ENCODE results near the gene SDF2. TPM values are rescaled to one million over a fixed set of nuclear protein-coding genes. Genes with fewer than 3 reads are reported as not detected.
A peak's percentile ranks its signal among the peaks of the same experiment; 100 is the strongest.

Gene SDF2
- total and polyA plus RNA-seq, 9 of the 15 experiments (the other 6 are each of a cell fraction or from before 2014, with no cell fraction given), result 41.2 to 132 (median 65.6) TPM

DNA sequence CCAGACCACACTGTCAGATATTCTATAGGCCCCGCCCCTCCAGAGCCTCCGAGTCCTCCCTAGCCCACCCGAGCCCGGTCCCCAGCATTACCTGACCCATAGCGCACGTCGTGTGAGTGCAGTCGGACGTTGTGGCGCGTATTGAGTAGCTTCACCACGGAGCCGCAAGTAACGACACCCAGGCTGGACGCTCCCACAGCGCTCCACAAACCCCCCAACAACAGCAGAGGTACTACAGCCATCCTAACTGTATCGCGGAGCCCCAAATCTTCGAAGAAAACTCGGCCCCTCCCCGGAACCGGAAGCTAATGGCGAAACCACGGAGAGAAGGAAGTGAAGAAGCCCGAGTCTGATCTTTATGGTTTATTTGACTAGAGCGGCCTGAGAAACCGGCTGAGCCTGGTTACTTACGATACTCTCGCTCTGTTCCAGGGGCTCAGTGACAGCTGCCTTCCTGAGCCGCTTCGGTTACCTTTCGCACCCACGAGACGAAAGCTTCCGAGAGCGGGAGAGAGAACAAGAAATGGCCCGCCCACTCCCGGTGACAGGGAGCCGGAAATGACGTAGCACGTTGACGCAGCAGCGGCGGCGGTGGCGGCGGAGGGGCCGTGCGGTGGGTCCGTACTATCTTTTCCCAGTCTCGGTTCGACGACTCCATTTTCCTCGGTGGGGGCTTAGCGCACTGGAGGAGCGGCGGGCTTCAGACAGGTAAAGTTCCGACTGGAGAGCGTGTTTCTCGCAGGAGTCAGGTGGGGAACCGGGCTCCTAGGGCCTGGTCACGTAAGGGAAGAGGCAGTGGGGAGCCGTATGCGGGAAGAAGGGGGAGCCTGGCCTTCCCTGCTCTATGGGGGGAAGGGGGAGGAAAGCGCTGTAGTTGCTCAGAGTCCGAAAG, at the start of gene SDF2, which contains the start of gene SUPT6H (continued):
- TF ChIP-seq PRDM10 (IDR thresholded peaks at IDR 0.05; ENCODE audit: partially characterized antibody) (peak; percentile 95), POLR2A (conservative IDR thresholded peaks at IDR 0.05) (peak; percentile 97), MEIS2 (IDR thresholded peaks at IDR 0.05; ENCODE audit: partially characterized antibody) (peak; percentile 46), TRIM28 (IDR thresholded peaks at IDR 0.05) (peak; percentile 21; the same call in 1 of the 2 replicates), TBP (optimal IDR thresholded peaks at IDR 0.05; ENCODE audit: low read depth, low read length) (peak; percentile 77), VEZF1 (CRISPR knock-in tag; IDR thresholded peaks at IDR 0.05) (peak; percentile 89), RAD51 (IDR thresholded peaks at IDR 0.05; ENCODE audit: borderline replicate concordance, low read depth) (no peak), ARID1B (IDR thresholded peaks at IDR 0.05) (peak; percentile 36; the same call in 1 of the 2 replicates), ASH1L (IDR thresholded peaks at IDR 0.05; ENCODE audit: borderline replicate concordance, low read depth, partially characterized antibody) (peak; percentile 69), ETV5 (CRISPR knock-in tag; IDR thresholded peaks at IDR 0.05; ENCODE audit: low read depth) (peak; percentile 86), NCOA1 (IDR thresholded peaks at IDR 0.05; ENCODE audit: low read depth) (peak; percentile 62; the same call in 1 of the 2 replicates), GABPA (tag; conservative IDR thresholded peaks at IDR 0.05; ENCODE audit: low read depth) (peak; percentile 98), UBTF (IDR thresholded peaks at IDR 0.05; ENCODE audit: borderline replicate concordance in 1 of 2, low read depth in 2 of 2, low read length in 2 of 2) (0 out of 4 replicates have a peak, but pooled peaks have one; percentile 48 to 58), ZBED1 (IDR thresholded peaks at IDR 0.05) (peak; percentile 85), GATAD2A (IDR thresholded peaks at IDR 0.05) (0 out of 2 replicates have a peak, but pooled peaks have one; percentile 27)
- TF ChIP-seq, protein P1, sequence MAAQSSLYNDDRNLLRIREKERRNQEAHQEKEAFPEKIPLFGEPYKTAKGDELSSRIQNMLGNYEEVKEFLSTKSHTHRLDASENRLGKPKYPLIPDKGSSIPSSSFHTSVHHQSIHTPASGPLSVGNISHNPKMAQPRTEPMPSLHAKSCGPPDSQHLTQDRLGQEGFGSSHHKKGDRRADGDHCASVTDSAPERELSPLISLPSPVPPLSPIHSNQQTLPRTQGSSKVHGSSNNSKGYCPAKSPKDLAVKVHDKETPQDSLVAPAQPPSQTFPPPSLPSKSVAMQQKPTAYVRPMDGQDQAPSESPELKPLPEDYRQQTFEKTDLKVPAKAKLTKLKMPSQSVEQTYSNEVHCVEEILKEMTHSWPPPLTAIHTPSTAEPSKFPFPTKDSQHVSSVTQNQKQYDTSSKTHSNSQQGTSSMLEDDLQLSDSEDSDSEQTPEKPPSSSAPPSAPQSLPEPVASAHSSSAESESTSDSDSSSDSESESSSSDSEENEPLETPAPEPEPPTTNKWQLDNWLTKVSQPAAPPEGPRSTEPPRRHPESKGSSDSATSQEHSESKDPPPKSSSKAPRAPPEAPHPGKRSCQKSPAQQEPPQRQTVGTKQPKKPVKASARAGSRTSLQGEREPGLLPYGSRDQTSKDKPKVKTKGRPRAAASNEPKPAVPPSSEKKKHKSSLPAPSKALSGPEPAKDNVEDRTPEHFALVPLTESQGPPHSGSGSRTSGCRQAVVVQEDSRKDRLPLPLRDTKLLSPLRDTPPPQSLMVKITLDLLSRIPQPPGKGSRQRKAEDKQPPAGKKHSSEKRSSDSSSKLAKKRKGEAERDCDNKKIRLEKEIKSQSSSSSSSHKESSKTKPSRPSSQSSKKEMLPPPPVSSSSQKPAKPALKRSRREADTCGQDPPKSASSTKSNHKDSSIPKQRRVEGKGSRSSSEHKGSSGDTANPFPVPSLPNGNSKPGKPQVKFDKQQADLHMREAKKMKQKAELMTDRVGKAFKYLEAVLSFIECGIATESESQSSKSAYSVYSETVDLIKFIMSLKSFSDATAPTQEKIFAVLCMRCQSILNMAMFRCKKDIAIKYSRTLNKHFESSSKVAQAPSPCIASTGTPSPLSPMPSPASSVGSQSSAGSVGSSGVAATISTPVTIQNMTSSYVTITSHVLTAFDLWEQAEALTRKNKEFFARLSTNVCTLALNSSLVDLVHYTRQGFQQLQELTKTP (IDR thresholded peaks at IDR 0.05; ENCODE audit: low read depth in 1 of 2, partially characterized antibody in 2 of 2), result no peak
